ENCODE measurements around the gene ELF2.
A peak's percentile ranks its signal among the peaks of the same experiment; 100 is the strongest.
"Not testable (repeated sequence)": the region's sequence is repeated elsewhere in the genome, so short reads cannot be mapped to it uniquely, and the experiment has no call there.

Gene ELF2

DNA sequence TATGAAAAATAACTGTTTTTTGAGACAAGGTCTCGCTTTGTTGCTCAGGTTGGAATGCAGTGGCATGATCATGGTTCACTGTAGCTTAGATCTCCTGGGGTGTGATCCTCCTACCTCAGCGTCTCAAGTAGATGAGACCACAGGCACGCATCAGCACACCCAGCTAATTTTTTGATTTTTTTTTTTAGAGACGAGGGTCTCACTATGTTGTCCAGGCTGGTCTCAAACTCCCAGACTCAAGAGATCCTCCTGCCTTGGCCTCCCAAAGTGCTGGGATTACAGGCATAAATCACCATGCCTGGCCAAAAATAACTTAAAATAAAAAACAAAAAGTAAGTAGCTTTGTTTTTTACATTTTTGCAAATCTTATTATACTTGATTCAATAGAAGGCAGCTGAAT lies 98.1 kb downstream of the ELF2 start:
- TF ChIP-seq, protein P1, sequence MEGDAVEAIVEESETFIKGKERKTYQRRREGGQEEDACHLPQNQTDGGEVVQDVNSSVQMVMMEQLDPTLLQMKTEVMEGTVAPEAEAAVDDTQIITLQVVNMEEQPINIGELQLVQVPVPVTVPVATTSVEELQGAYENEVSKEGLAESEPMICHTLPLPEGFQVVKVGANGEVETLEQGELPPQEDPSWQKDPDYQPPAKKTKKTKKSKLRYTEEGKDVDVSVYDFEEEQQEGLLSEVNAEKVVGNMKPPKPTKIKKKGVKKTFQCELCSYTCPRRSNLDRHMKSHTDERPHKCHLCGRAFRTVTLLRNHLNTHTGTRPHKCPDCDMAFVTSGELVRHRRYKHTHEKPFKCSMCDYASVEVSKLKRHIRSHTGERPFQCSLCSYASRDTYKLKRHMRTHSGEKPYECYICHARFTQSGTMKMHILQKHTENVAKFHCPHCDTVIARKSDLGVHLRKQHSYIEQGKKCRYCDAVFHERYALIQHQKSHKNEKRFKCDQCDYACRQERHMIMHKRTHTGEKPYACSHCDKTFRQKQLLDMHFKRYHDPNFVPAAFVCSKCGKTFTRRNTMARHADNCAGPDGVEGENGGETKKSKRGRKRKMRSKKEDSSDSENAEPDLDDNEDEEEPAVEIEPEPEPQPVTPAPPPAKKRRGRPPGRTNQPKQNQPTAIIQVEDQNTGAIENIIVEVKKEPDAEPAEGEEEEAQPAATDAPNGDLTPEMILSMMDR (IDR thresholded peaks at IDR 0.05): no peak
- Histone ChIP-seq H3K4me3 (ENCODE audit: low read depth, low read length) (no peak overlapping the region), H3K9me3 (ENCODE audit: control insufficient read depth, low read length) (no peaks in the 10 kb centered on the region), H3K27ac (no peak overlapping the region), H3K79me2 (peaks cover 11% of the 10 kb centered on the region), H3K4me2 (ENCODE audit: low read length) (no peak overlapping the region), H3K36me3 (ENCODE audit: control insufficient read depth, insufficient read depth, low read length) (no peaks in the 10 kb centered on the region), H3K4me1 (peaks cover 5% of the 10 kb centered on the region), H3K27me3 (ENCODE audit: control insufficient read depth, insufficient read depth, low read length) (no peaks in the 10 kb centered on the region), H2AFZ (no peak overlapping the region), H3K9ac (no peak overlapping the region)

DNA sequence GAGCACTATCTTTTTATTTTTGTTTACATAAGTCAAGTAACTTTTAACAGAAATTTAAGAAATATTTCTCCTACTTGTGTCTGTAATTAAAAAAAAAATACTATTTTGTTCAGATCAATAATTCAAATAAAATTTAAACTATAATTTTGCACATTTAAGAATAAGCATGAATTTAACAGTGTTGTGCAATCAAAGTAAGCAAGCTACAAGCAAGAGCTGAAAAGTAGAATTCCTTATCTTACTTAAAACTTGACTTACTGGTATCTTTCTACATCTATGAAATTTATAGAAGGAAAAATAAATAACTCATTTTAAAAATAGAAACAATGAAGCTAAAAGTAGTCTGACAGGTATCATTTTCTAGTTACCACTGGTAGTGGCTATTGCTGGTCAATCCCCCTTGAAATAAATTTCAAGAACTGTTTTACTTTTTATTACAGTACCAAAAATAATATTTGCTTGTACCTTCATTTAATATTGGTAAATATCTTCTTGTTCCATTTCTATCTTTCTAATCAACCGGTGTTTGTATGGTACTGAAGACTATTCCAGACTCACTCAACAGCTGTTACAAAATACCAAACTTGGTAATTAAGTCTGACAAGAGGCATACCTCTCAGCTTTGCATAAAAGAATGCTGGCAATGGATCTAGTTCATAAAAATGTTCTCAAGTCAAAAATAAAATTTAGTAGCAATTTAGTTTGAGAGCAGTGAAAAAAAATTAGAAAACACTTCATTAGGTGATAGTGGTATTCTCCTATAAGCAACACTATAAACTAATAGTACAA lies 99.3 kb downstream of the ELF2 start:
- H3K4me2 ChIP-seq (ENCODE audit: low read length): no peak overlapping the region
- no peaks in the 10 kb centered on the region for H3K9me3 ChIP-seq (ENCODE audit: control insufficient read depth, low read length)
- peaks cover 14% of the 10 kb centered on the region for H3K79me2 ChIP-seq
- H3K4me3 ChIP-seq (ENCODE audit: low read depth, low read length): no peak overlapping the region
- no peak overlapping the region for H2AFZ ChIP-seq
- no peaks in the 10 kb centered on the region for H3K36me3 ChIP-seq (ENCODE audit: control insufficient read depth, insufficient read depth, low read length)
- no peak overlapping the region for H3K27ac ChIP-seq
- no peaks in the 10 kb centered on the region for H3K27me3 ChIP-seq (ENCODE audit: control insufficient read depth, insufficient read depth, low read length)
- H3K4me1 ChIP-seq: peaks cover 5% of the 10 kb centered on the region
- TF ChIP-seq, protein P1 (IDR thresholded peaks at IDR 0.05): no peak
- no peak overlapping the region for H3K9ac ChIP-seq

DNA sequence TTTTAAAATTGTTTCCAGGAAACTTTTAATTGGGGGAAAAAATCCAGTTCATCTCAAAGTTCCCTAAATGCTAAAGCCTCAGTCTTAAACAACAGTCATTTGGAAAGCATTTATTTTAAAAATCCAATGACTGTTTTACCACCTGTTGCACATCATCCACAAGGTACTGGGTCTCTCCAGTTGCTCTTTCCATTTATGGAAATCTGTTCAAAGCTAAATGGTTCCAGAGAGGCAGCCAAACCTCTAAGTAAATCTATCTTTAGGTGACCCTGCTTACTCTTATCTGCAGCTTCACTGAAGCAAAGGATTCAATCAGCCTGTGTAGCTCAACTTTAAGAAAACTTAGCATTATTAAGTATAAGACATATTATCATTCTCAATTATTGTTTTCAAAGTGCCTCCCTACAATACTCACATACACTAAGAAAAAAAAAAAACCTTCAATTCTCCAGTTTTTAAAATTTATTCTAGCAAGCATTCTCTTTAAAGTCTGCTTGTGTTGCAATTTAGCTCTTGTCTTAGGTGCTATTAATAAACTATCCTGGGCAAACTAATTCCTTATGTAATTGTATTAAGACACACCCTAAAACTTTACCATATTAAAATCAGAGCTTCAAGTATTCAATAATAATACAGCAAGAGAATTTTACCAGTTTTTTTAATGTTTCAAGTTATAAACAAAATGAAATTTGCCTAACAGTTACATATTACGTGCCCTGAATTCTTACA lies 100.8 kb downstream of the ELF2 start:
- Histone ChIP-seq H3K27me3 (ENCODE audit: control insufficient read depth, insufficient read depth, low read length) (no peaks in the 10 kb centered on the region), H3K27ac (no peak overlapping the region), H3K9ac (no peak overlapping the region), H3K36me3 (ENCODE audit: control insufficient read depth, insufficient read depth, low read length) (no peaks in the 10 kb centered on the region), H3K4me1 (no peaks in the 10 kb centered on the region), H3K4me2 (ENCODE audit: low read length) (peak overlapping the region; percentile 43), H3K4me3 (ENCODE audit: low read depth, low read length) (no peak overlapping the region), H2AFZ (no peak overlapping the region), H3K79me2 (peaks cover 17% of the 10 kb centered on the region), H3K9me3 (ENCODE audit: control insufficient read depth, low read length) (no peaks in the 10 kb centered on the region)
- TF ChIP-seq, protein P1 (IDR thresholded peaks at IDR 0.05): no peak

DNA sequence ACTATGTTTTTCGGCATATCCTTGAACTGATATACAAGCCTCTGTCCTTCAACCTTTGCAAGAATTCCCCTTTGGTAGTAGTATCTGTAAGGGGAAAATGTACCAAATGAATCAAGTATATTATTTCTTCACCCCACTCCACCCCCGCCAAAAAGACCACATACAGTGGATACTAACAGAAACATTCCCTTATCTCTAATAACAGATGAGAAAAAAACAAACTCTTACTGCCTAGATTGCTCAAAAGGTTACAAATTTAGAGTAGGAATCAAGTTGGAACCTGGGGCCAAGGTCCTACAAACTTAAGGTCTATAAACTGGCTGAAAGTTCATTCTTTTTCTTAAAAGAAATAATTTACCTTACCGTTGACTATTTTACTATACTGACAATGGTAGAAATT lies 116.4 kb downstream of the ELF2 start:
- no peak overlapping the region for H3K4me3 ChIP-seq (ENCODE audit: low read depth, low read length)
- H3K27me3 ChIP-seq (ENCODE audit: control insufficient read depth, insufficient read depth, low read length): no peaks in the 10 kb centered on the region
- no peak overlapping the region for H2AFZ ChIP-seq
- TF ChIP-seq, protein P1 (IDR thresholded peaks at IDR 0.05): no peak
- H3K9me3 ChIP-seq (ENCODE audit: control insufficient read depth, low read length): no peaks in the 10 kb centered on the region
- H3K4me2 ChIP-seq (ENCODE audit: low read length): no peak overlapping the region
- no peak overlapping the region for H3K9ac ChIP-seq
- H3K4me1 ChIP-seq: no peaks in the 10 kb centered on the region
- no peaks in the 10 kb centered on the region for H3K79me2 ChIP-seq
- no peaks in the 10 kb centered on the region for H3K36me3 ChIP-seq (ENCODE audit: control insufficient read depth, insufficient read depth, low read length)
- no peak overlapping the region for H3K27ac ChIP-seq

DNA sequence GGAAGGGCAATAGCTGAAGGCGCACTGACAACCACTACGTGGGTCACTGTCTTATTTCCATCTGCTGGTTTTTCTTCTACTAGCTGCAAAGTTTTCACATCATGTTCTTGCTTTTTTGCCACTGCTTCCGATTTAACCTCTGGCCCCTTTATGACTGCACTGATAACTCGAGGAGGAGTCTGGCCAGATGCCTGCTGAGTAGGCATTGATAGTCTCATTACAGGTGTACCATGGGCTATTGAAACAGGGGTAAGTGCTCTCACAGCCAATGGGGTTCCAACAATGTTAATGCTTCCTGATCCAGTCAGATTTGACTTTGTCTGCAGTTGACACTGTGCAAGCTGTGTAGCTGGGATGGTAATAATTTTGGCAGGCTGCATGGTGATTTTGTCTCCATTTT lies 118.0 kb downstream of the ELF2 start:
- not testable (repeated sequence) for H3K36me3 ChIP-seq (ENCODE audit: control insufficient read depth, insufficient read depth, low read length); H3K4me2 ChIP-seq (ENCODE audit: low read length); H3K79me2 ChIP-seq; H3K9me3 ChIP-seq (ENCODE audit: control insufficient read depth, low read length); H3K9ac ChIP-seq; H2AFZ ChIP-seq; H3K4me1 ChIP-seq; H3K27ac ChIP-seq; H3K4me3 ChIP-seq (ENCODE audit: low read depth, low read length); H3K27me3 ChIP-seq (ENCODE audit: control insufficient read depth, insufficient read depth, low read length)

Measured in parathyroid adenoma (tissue), 2 donors.